Measurements from ENCODE around the gene PTPN4. TPM values are rescaled to one million over a fixed set of nuclear protein-coding genes. Genes with fewer than 3 reads are reported as not detected.

The PTPN4 gene
- total and polyA plus RNA-seq, 9 of the 15 experiments (the other 6 are each of a cell fraction or from before 2014, with no cell fraction given): 5.0 to 32.8 (median 27.3) TPM

- BruUV-seq (replicated peaks): no TSS peak
- Histone ChIP-seq H3K4me3 (no peak overlapping the region), H3K9ac (ENCODE audit: insufficient read depth in 1 of 2, low read depth in 2 of 2, low read length in 2 of 2) (no peak overlapping the region), H4K20me1 (replicated peaks; ENCODE audit: control insufficient read depth, insufficient read depth, low read length) (no peaks in the 10 kb centered on the region), H3K79me2 (ENCODE audit: control insufficient read depth, insufficient read depth, low read length) (no peaks in the 10 kb centered on the region), H3K4me2 (ENCODE audit: insufficient read depth, low read length) (no peak overlapping the region), H3K9me1 (ENCODE audit: control insufficient read depth, insufficient read depth, low read length) (no peaks in the 10 kb centered on the region), H3K4me1 (replicated peaks in 1 of 2; ENCODE audit: control insufficient read depth in 2 of 2, insufficient read depth in 2 of 2, low read length in 2 of 2) (no peaks in the 10 kb centered on the region), H2AFZ (ENCODE audit: low read depth, low read length) (no peak overlapping the region), H3K27me3 (ENCODE audit: control insufficient read depth in 2 of 2, insufficient read depth in 2 of 2, low read length in 2 of 2) (no peaks in the 10 kb centered on the region), H3K36me3 (ENCODE audit: control insufficient read depth, insufficient read depth, low read length) (no peaks in the 10 kb centered on the region), H3K27ac (ENCODE audit: extremely low read depth, low read depth, low read length) (no peak overlapping the region), H3K9me3 (replicated peaks; ENCODE audit: control insufficient read depth, insufficient read depth, low read depth, low read length) (no peaks in the 10 kb centered on the region)
- TF ChIP-seq C11orf30 (IDR thresholded peaks at IDR 0.05; ENCODE audit: low read depth) (peak; percentile 53), MAFG (tag; conservative IDR thresholded peaks at IDR 0.05) (0 out of 2 replicates have a peak, but pooled peaks have one; percentile 17), ZNF316 (IDR thresholded peaks at IDR 0.05) (peak; percentile 60), RCOR1 (IDR thresholded peaks at IDR 0.05; ENCODE audit: borderline replicate concordance in 1 of 2, low read depth in 2 of 2, low read length in 2 of 2) (no peak)
- TF ChIP-seq, protein P1, sequence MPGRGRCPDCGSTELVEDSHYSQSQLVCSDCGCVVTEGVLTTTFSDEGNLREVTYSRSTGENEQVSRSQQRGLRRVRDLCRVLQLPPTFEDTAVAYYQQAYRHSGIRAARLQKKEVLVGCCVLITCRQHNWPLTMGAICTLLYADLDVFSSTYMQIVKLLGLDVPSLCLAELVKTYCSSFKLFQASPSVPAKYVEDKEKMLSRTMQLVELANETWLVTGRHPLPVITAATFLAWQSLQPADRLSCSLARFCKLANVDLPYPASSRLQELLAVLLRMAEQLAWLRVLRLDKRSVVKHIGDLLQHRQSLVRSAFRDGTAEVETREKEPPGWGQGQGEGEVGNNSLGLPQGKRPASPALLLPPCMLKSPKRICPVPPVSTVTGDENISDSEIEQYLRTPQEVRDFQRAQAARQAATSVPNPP (IDR thresholded peaks at IDR 0.05; ENCODE audit: borderline replicate concordance, insufficient read depth, insufficient read length): no peak
- ChIA-PET CTCF (ENCODE audit: low intra/inter-chr PET ratio) (no interaction called here), POLR2A (no interaction called here)
- ATAC-seq (no peak), FAIRE-seq (no peak), DNase-seq (ENCODE audit: extremely low read depth in 1 of 4, low spot score in 3 of 4) (no peak)
- intact Hi-C loops (cut with micrococcal nuclease) (no loop called here), in situ Hi-C loops (cut with MboI) (no loop called here)
These were observed 163.0 kb downstream of the PTPN4 start for GRCh38 chr2:119922699-119923098.

- intact Hi-C loops (cut with micrococcal nuclease): no loop called here
- in situ Hi-C loops (cut with MboI): no loop called here
- Histone ChIP-seq H3K9me1 (ENCODE audit: control insufficient read depth, insufficient read depth, low read length) (no peaks in the 10 kb centered on the region), H3K4me2 (ENCODE audit: insufficient read depth, low read length) (no peak overlapping the region), H3K9ac (ENCODE audit: insufficient read depth in 1 of 2, low read depth in 2 of 2, low read length in 2 of 2) (no peak overlapping the region), H4K20me1 (replicated peaks; ENCODE audit: control insufficient read depth, insufficient read depth, low read length) (no peaks in the 10 kb centered on the region), H3K9me3 (replicated peaks; ENCODE audit: control insufficient read depth, insufficient read depth, low read depth, low read length) (no peaks in the 10 kb centered on the region), H3K27ac (ENCODE audit: extremely low read depth, low read depth, low read length) (no peak overlapping the region), H3K4me1 (replicated peaks in 1 of 2; ENCODE audit: control insufficient read depth in 2 of 2, insufficient read depth in 2 of 2, low read length in 2 of 2) (no peaks in the 10 kb centered on the region), H3K36me3 (ENCODE audit: control insufficient read depth, insufficient read depth, low read length) (peaks cover 6% of the 10 kb centered on the region; the same call in 1 of the 3 replicates), H3K79me2 (ENCODE audit: control insufficient read depth, insufficient read depth, low read length) (no peaks in the 10 kb centered on the region), H3K4me3 (no peak overlapping the region), H2AFZ (ENCODE audit: low read depth, low read length) (no peak overlapping the region), H3K27me3 (ENCODE audit: control insufficient read depth in 2 of 2, insufficient read depth in 2 of 2, low read length in 2 of 2) (no peaks in the 10 kb centered on the region)
- FAIRE-seq (no peak), DNase-seq (ENCODE audit: extremely low read depth in 1 of 4, low spot score in 3 of 4) (no peak), ATAC-seq (no peak)
- ChIA-PET POLR2A (no interaction called here), CTCF (ENCODE audit: low intra/inter-chr PET ratio) (no interaction called here)
- BruUV-seq (replicated peaks): no TSS peak
- WGBS (ENCODE audit: insufficient coverage, low coverage, missing lambda C conversion rate): 78% methylated on average over 2 of the region's 2 CpGs
- TF ChIP-seq, protein P2, sequence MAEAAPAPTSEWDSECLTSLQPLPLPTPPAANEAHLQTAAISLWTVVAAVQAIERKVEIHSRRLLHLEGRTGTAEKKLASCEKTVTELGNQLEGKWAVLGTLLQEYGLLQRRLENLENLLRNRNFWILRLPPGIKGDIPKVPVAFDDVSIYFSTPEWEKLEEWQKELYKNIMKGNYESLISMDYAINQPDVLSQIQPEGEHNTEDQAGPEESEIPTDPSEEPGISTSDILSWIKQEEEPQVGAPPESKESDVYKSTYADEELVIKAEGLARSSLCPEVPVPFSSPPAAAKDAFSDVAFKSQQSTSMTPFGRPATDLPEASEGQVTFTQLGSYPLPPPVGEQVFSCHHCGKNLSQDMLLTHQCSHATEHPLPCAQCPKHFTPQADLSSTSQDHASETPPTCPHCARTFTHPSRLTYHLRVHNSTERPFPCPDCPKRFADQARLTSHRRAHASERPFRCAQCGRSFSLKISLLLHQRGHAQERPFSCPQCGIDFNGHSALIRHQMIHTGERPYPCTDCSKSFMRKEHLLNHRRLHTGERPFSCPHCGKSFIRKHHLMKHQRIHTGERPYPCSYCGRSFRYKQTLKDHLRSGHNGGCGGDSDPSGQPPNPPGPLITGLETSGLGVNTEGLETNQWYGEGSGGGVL (CRISPR knock-in tag; IDR thresholded peaks at IDR 0.05): no peak
- TF ChIP-seq, protein P3, sequence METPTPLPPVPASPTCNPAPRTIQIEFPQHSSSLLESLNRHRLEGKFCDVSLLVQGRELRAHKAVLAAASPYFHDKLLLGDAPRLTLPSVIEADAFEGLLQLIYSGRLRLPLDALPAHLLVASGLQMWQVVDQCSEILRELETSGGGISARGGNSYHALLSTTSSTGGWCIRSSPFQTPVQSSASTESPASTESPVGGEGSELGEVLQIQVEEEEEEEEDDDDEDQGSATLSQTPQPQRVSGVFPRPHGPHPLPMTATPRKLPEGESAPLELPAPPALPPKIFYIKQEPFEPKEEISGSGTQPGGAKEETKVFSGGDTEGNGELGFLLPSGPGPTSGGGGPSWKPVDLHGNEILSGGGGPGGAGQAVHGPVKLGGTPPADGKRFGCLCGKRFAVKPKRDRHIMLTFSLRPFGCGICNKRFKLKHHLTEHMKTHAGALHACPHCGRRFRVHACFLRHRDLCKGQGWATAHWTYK (CRISPR knock-in tag; IDR thresholded peaks at IDR 0.05): no peak
- TF ChIP-seq ZNF431 (CRISPR knock-in tag; IDR thresholded peaks at IDR 0.05) (no peak), SRSF9 (IDR thresholded peaks at IDR 0.05; ENCODE audit: borderline replicate concordance, low read depth, low read length) (no peak), MEIS2 (IDR thresholded peaks at IDR 0.05; ENCODE audit: partially characterized antibody) (no peak), ELK1 (CRISPR knock-in tag; IDR thresholded peaks at IDR 0.05) (no peak), ZNF12 (CRISPR knock-in tag; IDR thresholded peaks at IDR 0.05) (no peak)
These were observed 169.8 kb downstream of the PTPN4 start for GRCh38 chr2:119929537-119929936.

All from K562 (cell line).